Activated T-helper 9 cell treated with anti-CD3 and anti-CD28 coated beads, Interleukin-2, amount 50 U/mL, for 16 hours (primary cell): ENCODE measurements around the gene PPFIBP1.

Experiments
- DNase-seq: peaks from one replicate; pipeline ENCODE4 v3.0.0-alpha.2; 2020; ENCODE audit warnings: low read depth

Gene PPFIBP1

GRCh38 chr12:27667540-27667939 lies 143.5 kb downstream of the PPFIBP1 start:
- DNase-seq: no peak

- DNase-seq: no peak
Measured at GRCh38 chr12:27672051-27672450, 148.0 kb downstream of the PPFIBP1 start.

- no peak for DNase-seq
Measured at GRCh38 chr12:27672643-27673042, 148.6 kb downstream of the PPFIBP1 start.

GRCh38 chr12:27673101-27673718 lies 149.2 kb downstream of the PPFIBP1 start:
- no peak for DNase-seq

GRCh38 chr12:27674989-27675388 lies 151.0 kb downstream of the PPFIBP1 start:
- DNase-seq: no peak

- DNase-seq: no peak
Measured at GRCh38 chr12:27680619-27681018, 156.6 kb downstream of the PPFIBP1 start.

- DNase-seq: no peak
Measured at GRCh38 chr12:27682534-27682933, 158.5 kb downstream of the PPFIBP1 start.

GRCh38 chr12:27685274-27685673 lies 161.3 kb downstream of the PPFIBP1 start:
- no peak for DNase-seq

- DNase-seq: no peak
Measured at GRCh38 chr12:27686147-27686546, 162.1 kb downstream of the PPFIBP1 start.

- DNase-seq: no peak
Measured at GRCh38 chr12:27688671-27689070, 164.7 kb downstream of the PPFIBP1 start.

GRCh38 chr12:27689558-27690180 lies 165.7 kb downstream of the PPFIBP1 start:
- no peak for DNase-seq

GRCh38 chr12:27693403-27693802 lies 169.4 kb downstream of the PPFIBP1 start:
- no peak for DNase-seq

GRCh38 chr12:27695556-27696292 lies 171.7 kb downstream of the PPFIBP1 start:
- DNase-seq: no peak

GRCh38 chr12:27696293-27696652 lies 172.3 kb downstream of the PPFIBP1 start, which contains the start of gene REP15:
Gene REP15 (plus strand): TSS chr12:27696447. CDS start chr12:27696563, 116 bp downstream.
- DNase-seq: no peak

- DNase-seq: no peak
Measured at GRCh38 chr12:27696864-27697564, 173.0 kb downstream of the PPFIBP1 start.

- peak; percentile 34 for DNase-seq
Measured at GRCh38 chr12:27703720-27704452, 179.9 kb downstream of the PPFIBP1 start.

GRCh38 chr12:27705263-27705662 lies 181.3 kb downstream of the PPFIBP1 start:
- no peak for DNase-seq

GRCh38 chr12:27707216-27707615 lies 183.2 kb downstream of the PPFIBP1 start:
- no peak for DNase-seq

- no peak for DNase-seq
Measured at GRCh38 chr12:27709212-27709931, 185.4 kb downstream of the PPFIBP1 start.

GRCh38 chr12:27709932-27710591 lies 186.1 kb downstream of the PPFIBP1 start:
- DNase-seq: no peak
